Measurements from ENCODE around the gene TRABD2A.

- TF ChIP-seq KDM1A (CRISPR knock-in tag; IDR thresholded peaks at IDR 0.05), result no peak
- TF ChIP-seq POLR2A (IDR thresholded peaks at IDR 0.05; ENCODE audit: insufficient read depth in 1 of 2, low read depth in 2 of 2, low read length in 2 of 2), result no peak
- no peak for TF ChIP-seq ASH2L (IDR thresholded peaks at IDR 0.05; ENCODE audit: insufficient read length, low read depth, low read length)
- no peak for TF ChIP-seq PATZ1 (CRISPR knock-in tag; IDR thresholded peaks at IDR 0.05)
- TF ChIP-seq ZNF781 (CRISPR knock-in tag; IDR thresholded peaks at IDR 0.05; ENCODE audit: borderline replicate concordance, not compliant biosample characterization), result no peak
- no peak for TF ChIP-seq RAD21 (CRISPR knock-in tag; IDR thresholded peaks at IDR 0.05)
- no peak for TF ChIP-seq ZSCAN21 (CRISPR knock-in tag; IDR thresholded peaks at IDR 0.05; ENCODE audit: borderline replicate concordance)
- TF ChIP-seq CTCF (CRISPR knock-in tag; IDR thresholded peaks at IDR 0.05), result no peak
- TF ChIP-seq, protein P1, sequence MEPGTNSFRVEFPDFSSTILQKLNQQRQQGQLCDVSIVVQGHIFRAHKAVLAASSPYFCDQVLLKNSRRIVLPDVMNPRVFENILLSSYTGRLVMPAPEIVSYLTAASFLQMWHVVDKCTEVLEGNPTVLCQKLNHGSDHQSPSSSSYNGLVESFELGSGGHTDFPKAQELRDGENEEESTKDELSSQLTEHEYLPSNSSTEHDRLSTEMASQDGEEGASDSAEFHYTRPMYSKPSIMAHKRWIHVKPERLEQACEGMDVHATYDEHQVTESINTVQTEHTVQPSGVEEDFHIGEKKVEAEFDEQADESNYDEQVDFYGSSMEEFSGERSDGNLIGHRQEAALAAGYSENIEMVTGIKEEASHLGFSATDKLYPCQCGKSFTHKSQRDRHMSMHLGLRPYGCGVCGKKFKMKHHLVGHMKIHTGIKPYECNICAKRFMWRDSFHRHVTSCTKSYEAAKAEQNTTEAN (CRISPR knock-in tag; conservative IDR thresholded peaks at IDR 0.05), result no peak
- no peak for TF ChIP-seq MYC (CRISPR knock-in tag; IDR thresholded peaks at IDR 0.05; ENCODE audit: borderline replicate concordance)
- TF ChIP-seq ZNF280D (CRISPR knock-in tag; IDR thresholded peaks at IDR 0.05), result no peak
These were observed 26.0 kb downstream of the TRABD2A start for GRCh38 chr2:84854850-84855249.
